HG03571 (cell line): Measurements from ENCODE around the gene TSNAXIP1.

Source experiments
- ATAC-seq: cut with Tn5 transposase; IDR thresholded peaks from one replicate; pipeline ENCODE4 v1.9.1; 2021; ENCODE audit not compliant: unreplicated experiment

TSNAXIP1 gene

GRCh38 chr16:67806428-67807147 lies at the start of gene TSNAXIP1, which contains the start of gene RANBP10:
TSS of gene TSNAXIP1 (plus strand) at chr16:67806889. CDS start at chr16:67807150, 261 bp downstream.
TSS of gene RANBP10 (minus strand) at chr16:67806560. CDS start at chr16:67806536, 24 bp downstream.
- ATAC-seq, result peak; percentile 88

- no peak for ATAC-seq
Measured at GRCh38 chr16:67758006-67758405, 48.7 kb upstream of the TSNAXIP1 start.

- ATAC-seq, result no peak
Measured at GRCh38 chr16:67758966-67759365, 47.7 kb upstream of the TSNAXIP1 start.

GRCh38 chr16:67760206-67760955 lies 46.3 kb upstream of the TSNAXIP1 start:
- no peak for ATAC-seq

- no peak for ATAC-seq
Measured at GRCh38 chr16:67760956-67761230, 45.8 kb upstream of the TSNAXIP1 start.

- ATAC-seq, result no peak
Measured at GRCh38 chr16:67761924-67762323, 44.8 kb upstream of the TSNAXIP1 start.

GRCh38 chr16:67762385-67762784 lies 44.3 kb upstream of the TSNAXIP1 start:
- ATAC-seq, result no peak

GRCh38 chr16:67763066-67763465 lies 43.6 kb upstream of the TSNAXIP1 start:
- ATAC-seq, result no peak

- no peak for ATAC-seq
Measured at GRCh38 chr16:67764158-67764667, 42.5 kb upstream of the TSNAXIP1 start.

- no peak for ATAC-seq
Measured at GRCh38 chr16:67766291-67766690, 40.4 kb upstream of the TSNAXIP1 start.

GRCh38 chr16:67767953-67768352 lies 38.7 kb upstream of the TSNAXIP1 start:
- ATAC-seq, result no peak

GRCh38 chr16:67770346-67770991 lies 36.2 kb upstream of the TSNAXIP1 start:
- ATAC-seq, result no peak

- ATAC-seq, result no peak
Measured at GRCh38 chr16:67773099-67773498, 33.6 kb upstream of the TSNAXIP1 start.

- ATAC-seq, result no peak
Measured at GRCh38 chr16:67773569-67774456, 32.9 kb upstream of the TSNAXIP1 start.

GRCh38 chr16:67774457-67774853 lies 32.2 kb upstream of the TSNAXIP1 start:
- no peak for ATAC-seq

- no peak for ATAC-seq
Measured at GRCh38 chr16:67775273-67775672, 31.4 kb upstream of the TSNAXIP1 start.

GRCh38 chr16:67779256-67780014 lies 27.3 kb upstream of the TSNAXIP1 start:
- ATAC-seq, result no peak

GRCh38 chr16:67780847-67781564 lies 25.7 kb upstream of the TSNAXIP1 start:
- ATAC-seq, result no peak

- no peak for ATAC-seq
Measured at GRCh38 chr16:67781565-67781921, 25.1 kb upstream of the TSNAXIP1 start.
